ENCODE data around the gene PAQR8. TPM values are rescaled to one million over a fixed set of nuclear protein-coding genes. Genes with fewer than 3 reads are reported as not detected.
A peak's percentile ranks its signal among the peaks of the same experiment; 100 is the strongest.

The PAQR8 gene
- total and polyA plus RNA-seq, 2 of the 4 experiments (the other 2 are of a cell fraction) = 1.4 to 1.6 TPM

DNA sequence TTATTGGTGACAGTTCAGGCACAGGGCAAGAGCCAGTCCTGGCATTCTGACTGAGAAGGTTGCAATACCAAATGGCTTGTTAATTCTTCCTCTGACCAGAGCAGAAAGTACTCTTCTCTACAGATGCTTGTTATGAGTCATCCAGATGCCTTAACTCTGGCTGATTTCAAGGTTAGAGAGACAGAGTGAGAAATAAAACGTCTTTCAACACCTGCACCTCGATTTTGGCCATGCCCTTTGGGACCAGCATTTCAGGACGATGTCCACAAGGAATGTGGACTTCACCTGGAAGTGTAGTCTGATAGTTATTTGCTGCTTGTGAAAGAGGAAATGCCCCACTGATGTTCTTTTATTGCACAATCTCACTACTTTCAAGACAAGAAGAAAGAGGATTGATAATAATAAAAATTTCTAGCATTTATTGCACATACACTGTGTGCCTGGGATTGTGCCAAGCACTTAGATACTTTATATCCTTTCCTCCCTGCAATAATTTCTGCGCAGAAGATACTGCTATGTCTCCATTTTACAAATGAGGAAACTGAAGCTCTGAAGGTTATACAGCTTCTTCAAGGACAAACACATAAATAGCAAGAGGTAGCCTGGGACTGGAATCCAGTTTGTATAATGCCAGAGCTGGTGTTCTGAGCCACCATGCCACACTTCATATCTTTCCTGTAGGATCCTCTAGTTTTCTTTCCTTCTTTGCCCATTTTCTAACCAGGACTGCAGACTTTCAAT is 43.9 kb upstream of the PAQR8 start:
- Histone ChIP-seq H3K18ac (ENCODE audit: low read depth, low read length) (no peak overlapping the region), H3K36me3 (ENCODE audit: control insufficient read depth, insufficient read depth, low read length) (no peaks in the 10 kb centered on the region), H3K14ac (replicated peaks; ENCODE audit: low read depth, low read length) (no peak overlapping the region), H2BK120ac (ENCODE audit: low read depth, low read length) (no peak overlapping the region), H3K79me1 (ENCODE audit: low read depth in 1 of 2, low read length in 2 of 2) (no peaks in the 10 kb centered on the region), H3K4me1 (ENCODE audit: control insufficient read depth, insufficient read depth, low read length) (peaks cover 2% of the 10 kb centered on the region), H3K23ac (ENCODE audit: low read depth, low read length) (no peak overlapping the region), H2AK5ac (ENCODE audit: low read depth, low read length) (no peak overlapping the region), H2AK9ac (replicated peaks; ENCODE audit: low read depth, low read length, poor library complexity) (no peak overlapping the region), H3K4ac (ENCODE audit: low read depth, low read length) (no peak overlapping the region), H4K20me1 (ENCODE audit: insufficient read depth, low read length) (no peaks in the 10 kb centered on the region), H4K8ac (ENCODE audit: low read depth in 2 of 2, low read length in 2 of 2) (no peak overlapping the region), H3K4me2 (ENCODE audit: low read depth, low read length) (no peak overlapping the region), H3K56ac (ENCODE audit: extremely low read depth, insufficient read depth, low read length) (no peak overlapping the region), H3K9me1 (ENCODE audit: insufficient read depth, low read length) (no peaks in the 10 kb centered on the region), H3K27ac (ENCODE audit: insufficient read depth, low read length) (no peak overlapping the region), H3K9me3 (ENCODE audit: control insufficient read depth, insufficient read depth, low read length) (no peaks in the 10 kb centered on the region), H4K91ac (ENCODE audit: insufficient read depth, low read depth, low read length) (no peak overlapping the region), H2BK5ac (ENCODE audit: low read depth, low read length, poor library complexity, severe bottlenecking) (no peak overlapping the region), H3K27me3 (ENCODE audit: control insufficient read depth, insufficient read depth, low read length) (peaks cover 8% of the 10 kb centered on the region), H3K4me3 (ENCODE audit: insufficient read depth, low read depth, low read length) (no peak overlapping the region), H4K5ac (ENCODE audit: low read depth, low read length) (no peak overlapping the region), H2BK15ac (ENCODE audit: low read depth, low read length) (no peak overlapping the region), H2BK20ac (ENCODE audit: low read depth, low read length) (no peak overlapping the region), H2AFZ (replicated peaks; ENCODE audit: low read length, poor library complexity) (peak overlapping the region; percentile 59), H3K9ac (ENCODE audit: low read depth, low read length) (no peak overlapping the region)
- CTCF ChIA-PET = no interaction called here
- POLR2A ChIA-PET (ENCODE audit: unreplicated experiment) = no interaction called here
- dilution Hi-C loops (cut with HindIII; ENCODE audit: low sequenced_read_pairs, unreplicated experiment) (no loop called here), intact Hi-C loops (cut with micrococcal nuclease) (no loop called here), in situ Hi-C loops (cut with MboI; ENCODE audit: low sequenced_read_pairs) (no loop called here)
- ATAC-seq (ENCODE audit: low read depth) = peak; percentile 80
- no CpG with 5 or more reads among the region's 4 CpGs for WGBS, 2 experiments (ENCODE audit: extremely low coverage in 2 of 2, insufficient read length in 1 of 2)
- DNase-seq = peak; percentile 61
- TF ChIP-seq FOS (IDR thresholded peaks at IDR 0.05; ENCODE audit: low read depth, low read length) (peak; percentile 46; the same call in 1 of the 2 replicates), RAD21 (IDR thresholded peaks at IDR 0.05; ENCODE audit: low read length) (no peak), MAFK (IDR thresholded peaks at IDR 0.05; ENCODE audit: low read depth, low read length) (no peak), CEBPB (IDR thresholded peaks at IDR 0.05; ENCODE audit: low read depth, low read length) (peak; percentile 83)
- no TSS peak for BruUV-seq (replicated peaks)
